ENCODE results near the gene SLC25A44.
"Not testable (repeated sequence)": the region's sequence is repeated elsewhere in the genome, so short reads cannot be mapped to it uniquely, and the experiment has no call there.

Gene SLC25A44

GRCh38 chr1:156163712-156164111 lies 30.2 kb upstream of the SLC25A44 start:
- no peak for DNase-seq (ENCODE audit: low spot score)

- DNase-seq (ENCODE audit: low spot score) = no peak
These were observed 29.6 kb upstream of the SLC25A44 start for GRCh38 chr1:156164125-156164831.

GRCh38 chr1:156165083-156165482 lies 28.8 kb upstream of the SLC25A44 start:
- no peak for DNase-seq (ENCODE audit: low spot score)

GRCh38 chr1:156167536-156167935 lies 26.4 kb upstream of the SLC25A44 start:
- DNase-seq (ENCODE audit: low spot score) = no peak

GRCh38 chr1:156172696-156173470 lies 21.0 kb upstream of the SLC25A44 start:
- DNase-seq (ENCODE audit: low spot score) = no peak

- no peak for DNase-seq (ENCODE audit: low spot score)
These were observed 17.2 kb upstream of the SLC25A44 start for GRCh38 chr1:156176610-156177210.

GRCh38 chr1:156177919-156178654 lies 15.8 kb upstream of the SLC25A44 start:
- DNase-seq (ENCODE audit: low spot score) = no peak

- DNase-seq (ENCODE audit: low spot score) = no peak
These were observed 13.4 kb upstream of the SLC25A44 start for GRCh38 chr1:156180471-156180870.

GRCh38 chr1:156181391-156181924 lies 12.4 kb upstream of the SLC25A44 start:
- DNase-seq (ENCODE audit: low spot score) = not testable (repeated sequence)

- not testable (repeated sequence) for DNase-seq (ENCODE audit: low spot score)
These were observed 11.7 kb upstream of the SLC25A44 start for GRCh38 chr1:156182010-156182779.

GRCh38 chr1:156186347-156187177 lies 7.3 kb upstream of the SLC25A44 start:
- DNase-seq (ENCODE audit: low spot score) = not testable (repeated sequence)

GRCh38 chr1:156190265-156190664 lies 3.6 kb upstream of the SLC25A44 start:
- not testable (repeated sequence) for DNase-seq (ENCODE audit: low spot score)

- no peak for DNase-seq (ENCODE audit: low spot score)
These were observed 2.5 kb upstream of the SLC25A44 start for GRCh38 chr1:156191292-156191964.

- DNase-seq (ENCODE audit: low spot score) = no peak
These were observed 756 bp upstream of the SLC25A44 start for GRCh38 chr1:156193208-156193487.

GRCh38 chr1:156194300-156194652 lies 372 bp downstream of the SLC25A44 start:
- no peak for DNase-seq (ENCODE audit: low spot score)

GRCh38 chr1:156195853-156196252 lies 1.9 kb downstream of the SLC25A44 start:
- no peak for DNase-seq (ENCODE audit: low spot score)

- no peak for DNase-seq (ENCODE audit: low spot score)
These were observed 2.5 kb downstream of the SLC25A44 start for GRCh38 chr1:156196445-156196844.

- DNase-seq (ENCODE audit: low spot score) = no peak
These were observed 5.0 kb downstream of the SLC25A44 start for GRCh38 chr1:156198831-156199349.

- no peak for DNase-seq (ENCODE audit: low spot score)
These were observed 6.1 kb downstream of the SLC25A44 start for GRCh38 chr1:156200044-156200443.

- no peak for DNase-seq (ENCODE audit: low spot score)
These were observed 9.4 kb downstream of the SLC25A44 start for GRCh38 chr1:156203331-156203730.

All from pons (tissue), 1 donor.